PC-3 (cell line): ENCODE data around the gene CACNA1A.

Source experiments
- CTCF ChIP-seq: fragments of 300-600 bp; sonication (generic); conservative IDR thresholded peaks from 2 replicates; pipeline ENCODE4 v1.5.1; 2017; ENCODE audit warnings: antibody characterized with exemption, low read depth, mild to moderate bottlenecking, low read length
- EZH2 ChIP-seq: fragments of 300-600 bp; sonication (generic); IDR thresholded peaks from one replicate; pipeline ENCODE4 v1.6.1; 2017; ENCODE audit warnings: antibody characterized with exemption, mild to moderate bottlenecking, low read length; ENCODE audit not compliant: unreplicated experiment

- no peak for TF ChIP-seq CTCF
- no peak for TF ChIP-seq EZH2
These were observed at the start of gene CACNA1A for GRCh38 chr19:13506471-13506820.
